ENCODE data around the gene MXI1. TPM values are rescaled to one million over a fixed set of nuclear protein-coding genes. Genes with fewer than 3 reads are reported as not detected.

Gene MXI1
- total RNA-seq, 1 experiment from 2014 or later = 8.4 TPM

- intact Hi-C loops (cut with micrococcal nuclease; ENCODE audit: unreplicated experiment) = loop anchor here (1.0 to 5.0 kb wide), 3 partner anchors 241 to 371 kb away; no protein-coding TSS in a partner anchor
- no peaks in the 10 kb centered on the region for H3K4me1 Mint-ChIP-seq (ENCODE audit: low read depth, unreplicated experiment)
- CTCF ChIA-PET = interaction anchor here (0.6 to 1.4 kb wide), 4 partner anchors 105 to 366 kb away, joined by 3 to 5 read pairs (median 4); no protein-coding TSS in a partner anchor
- no TSS peak for BruUV-seq (replicated peaks)
- peak overlapping the region; percentile 77 for H3K27ac Mint-ChIP-seq (ENCODE audit: unreplicated experiment)
- H3K4me3 Mint-ChIP-seq (ENCODE audit: low read depth, unreplicated experiment) = peak overlapping the region; percentile 74
- no peaks in the 10 kb centered on the region for H3K9me3 Mint-ChIP-seq (ENCODE audit: low read depth, unreplicated experiment)
- no peak for DNase-seq
- H3K27me3 Mint-ChIP-seq (ENCODE audit: unreplicated experiment) = no peaks in the 10 kb centered on the region
- TF ChIP-seq CTCF (IDR thresholded peaks at IDR 0.05; ENCODE audit: unreplicated experiment) = no peak
- H3K36me3 Mint-ChIP-seq (ENCODE audit: insufficient read depth, unreplicated experiment) = peaks cover 25% of the 10 kb centered on the region
Observed at GRCh38 chr10:110306452-110306768, 99.0 kb downstream of the MXI1 start.

GRCh38 chr10:110307805-110308204 is 100.4 kb downstream of the MXI1 start:
- Mint-ChIP-seq H3K27ac (ENCODE audit: unreplicated experiment) (no peak overlapping the region), H3K9me3 (ENCODE audit: low read depth, unreplicated experiment) (no peaks in the 10 kb centered on the region), H3K27me3 (ENCODE audit: unreplicated experiment) (no peaks in the 10 kb centered on the region), H3K36me3 (ENCODE audit: insufficient read depth, unreplicated experiment) (peaks cover 25% of the 10 kb centered on the region), H3K4me1 (ENCODE audit: low read depth, unreplicated experiment) (no peaks in the 10 kb centered on the region), H3K4me3 (ENCODE audit: low read depth, unreplicated experiment) (no peak overlapping the region)
- DNase-seq = no peak
- no peak for TF ChIP-seq CTCF (IDR thresholded peaks at IDR 0.05; ENCODE audit: unreplicated experiment)
- intact Hi-C loops (cut with micrococcal nuclease; ENCODE audit: unreplicated experiment) = loop anchor here (5.0 kb wide), 1 partner anchor 369 kb away; no protein-coding TSS in a partner anchor
- CTCF ChIA-PET = interaction anchor here (0.6 to 1.0 kb wide), 2 partner anchors 103 to 232 kb away, joined by 3 read pairs; no protein-coding TSS in a partner anchor
- no TSS peak for BruUV-seq (replicated peaks)

DNA sequence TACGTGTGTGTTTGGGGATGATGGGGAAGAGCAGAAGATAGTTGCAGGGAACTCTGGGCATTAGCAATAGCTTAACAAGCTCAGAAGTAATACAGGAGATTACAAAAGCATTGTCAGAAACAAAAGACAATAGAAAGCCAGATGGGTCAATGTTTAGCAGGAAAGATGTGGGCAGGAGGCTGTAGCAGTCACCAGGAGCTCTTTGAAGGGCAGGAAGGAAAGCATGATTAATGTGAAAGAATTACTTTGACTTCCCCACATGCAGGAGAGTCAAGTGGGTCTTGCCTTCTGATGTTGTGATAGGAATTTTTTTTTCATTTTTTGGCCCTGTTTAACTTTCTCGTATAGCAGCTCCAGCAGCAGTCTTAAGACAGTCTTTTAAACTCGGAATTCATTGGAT is 103.3 kb downstream of the MXI1 start:
- Mint-ChIP-seq H3K4me3 (ENCODE audit: low read depth, unreplicated experiment) (no peak overlapping the region), H3K27ac (ENCODE audit: unreplicated experiment) (no peak overlapping the region), H3K9me3 (ENCODE audit: low read depth, unreplicated experiment) (no peaks in the 10 kb centered on the region), H3K4me1 (ENCODE audit: low read depth, unreplicated experiment) (no peaks in the 10 kb centered on the region), H3K36me3 (ENCODE audit: insufficient read depth, unreplicated experiment) (peaks cover 4% of the 10 kb centered on the region), H3K27me3 (ENCODE audit: unreplicated experiment) (no peaks in the 10 kb centered on the region)
- intact Hi-C loops (cut with micrococcal nuclease; ENCODE audit: unreplicated experiment) = loop anchor here (1.0 to 5.0 kb wide), 5 partner anchors 47 to 237 kb away; no protein-coding TSS in a partner anchor
- no TSS peak for BruUV-seq (replicated peaks)
- no peak for DNase-seq
- no peak for TF ChIP-seq CTCF (IDR thresholded peaks at IDR 0.05; ENCODE audit: unreplicated experiment)
- CTCF ChIA-PET = no interaction called here

GRCh38 chr10:110311357-110311949 is 104.0 kb downstream of the MXI1 start:
- H3K4me1 Mint-ChIP-seq (ENCODE audit: low read depth, unreplicated experiment) = no peaks in the 10 kb centered on the region
- H3K27me3 Mint-ChIP-seq (ENCODE audit: unreplicated experiment) = no peaks in the 10 kb centered on the region
- no TSS peak for BruUV-seq (replicated peaks)
- CTCF ChIA-PET = no interaction called here
- intact Hi-C loops (cut with micrococcal nuclease; ENCODE audit: unreplicated experiment) = loop anchor here (1.0 to 5.0 kb wide), 5 partner anchors 46 to 236 kb away; no protein-coding TSS in a partner anchor
- no peaks in the 10 kb centered on the region for H3K9me3 Mint-ChIP-seq (ENCODE audit: low read depth, unreplicated experiment)
- no peak overlapping the region for H3K27ac Mint-ChIP-seq (ENCODE audit: unreplicated experiment)
- peak; percentile 33 for DNase-seq
- H3K36me3 Mint-ChIP-seq (ENCODE audit: insufficient read depth, unreplicated experiment) = no peaks in the 10 kb centered on the region
- no peak overlapping the region for H3K4me3 Mint-ChIP-seq (ENCODE audit: low read depth, unreplicated experiment)
- no peak for TF ChIP-seq CTCF (IDR thresholded peaks at IDR 0.05; ENCODE audit: unreplicated experiment)

Data from Calu3 (cell line).